ENCODE data around the gene HADHA.

The HADHA gene

DNA sequence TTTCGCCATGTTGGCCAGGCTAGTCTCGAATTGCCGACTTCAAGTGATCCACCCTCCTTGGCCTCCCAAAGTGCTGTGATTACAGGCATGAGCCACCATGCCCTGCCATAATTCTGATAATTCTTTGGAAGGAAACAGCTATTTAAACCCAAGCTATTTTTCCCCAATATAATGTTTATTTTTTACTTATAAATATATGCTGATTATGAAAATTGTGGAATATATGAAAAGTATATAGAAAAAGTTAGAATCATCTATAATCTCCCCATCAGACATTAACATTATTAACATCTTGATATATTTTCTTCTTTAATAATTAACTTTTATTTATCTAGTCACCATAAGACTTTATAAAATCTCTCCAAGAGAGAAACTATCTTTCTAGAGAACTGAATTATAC lies 41.5 kb upstream of the HADHA start:
- H3K9me3 ChIP-seq (replicated peaks; ENCODE audit: insufficient read depth, low read length), result no peaks in the 10 kb centered on the region
- no peak overlapping the region for H3K9ac ChIP-seq (ENCODE audit: low read length)
- no peak for DNase-seq
- TF ChIP-seq EZH2 (optimal IDR thresholded peaks at IDR 0.05; ENCODE audit: low read depth, low read length), result no peak
- TF ChIP-seq, protein P1, sequence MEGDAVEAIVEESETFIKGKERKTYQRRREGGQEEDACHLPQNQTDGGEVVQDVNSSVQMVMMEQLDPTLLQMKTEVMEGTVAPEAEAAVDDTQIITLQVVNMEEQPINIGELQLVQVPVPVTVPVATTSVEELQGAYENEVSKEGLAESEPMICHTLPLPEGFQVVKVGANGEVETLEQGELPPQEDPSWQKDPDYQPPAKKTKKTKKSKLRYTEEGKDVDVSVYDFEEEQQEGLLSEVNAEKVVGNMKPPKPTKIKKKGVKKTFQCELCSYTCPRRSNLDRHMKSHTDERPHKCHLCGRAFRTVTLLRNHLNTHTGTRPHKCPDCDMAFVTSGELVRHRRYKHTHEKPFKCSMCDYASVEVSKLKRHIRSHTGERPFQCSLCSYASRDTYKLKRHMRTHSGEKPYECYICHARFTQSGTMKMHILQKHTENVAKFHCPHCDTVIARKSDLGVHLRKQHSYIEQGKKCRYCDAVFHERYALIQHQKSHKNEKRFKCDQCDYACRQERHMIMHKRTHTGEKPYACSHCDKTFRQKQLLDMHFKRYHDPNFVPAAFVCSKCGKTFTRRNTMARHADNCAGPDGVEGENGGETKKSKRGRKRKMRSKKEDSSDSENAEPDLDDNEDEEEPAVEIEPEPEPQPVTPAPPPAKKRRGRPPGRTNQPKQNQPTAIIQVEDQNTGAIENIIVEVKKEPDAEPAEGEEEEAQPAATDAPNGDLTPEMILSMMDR (IDR thresholded peaks at IDR 0.05; ENCODE audit: low read length), result no peak
- no peak for TF ChIP-seq EZH2phosphoT487 (IDR thresholded peaks at IDR 0.05; ENCODE audit: low read length)
- H2AFZ ChIP-seq (ENCODE audit: low read length), result no peak overlapping the region
- no peaks in the 10 kb centered on the region for H3K4me1 ChIP-seq (ENCODE audit: low read length)
- peaks cover 3% of the 10 kb centered on the region; the same call in 1 of the 2 replicates for H3K36me3 ChIP-seq (replicated peaks; ENCODE audit: insufficient read depth, low read length)
- no peaks in the 10 kb centered on the region for H3K27me3 ChIP-seq (replicated peaks; ENCODE audit: insufficient read depth, low read length)
- no peaks in the 10 kb centered on the region for H3F3A ChIP-seq (ENCODE audit: insufficient read depth, low read length)
- no peak overlapping the region for H3K4me3 ChIP-seq (ENCODE audit: low read length)
- H3K79me2 ChIP-seq (ENCODE audit: low read length), result no peaks in the 10 kb centered on the region
- no peak overlapping the region for H3K27ac ChIP-seq (ENCODE audit: low read length)
- H3K9me2 ChIP-seq (replicated peaks; ENCODE audit: insufficient read depth, low read length), result no peaks in the 10 kb centered on the region
- no peak overlapping the region for H3K4me2 ChIP-seq (ENCODE audit: low read depth, low read length)
- no peaks in the 10 kb centered on the region for H4K20me1 ChIP-seq (ENCODE audit: insufficient read depth, low read length)

DNA sequence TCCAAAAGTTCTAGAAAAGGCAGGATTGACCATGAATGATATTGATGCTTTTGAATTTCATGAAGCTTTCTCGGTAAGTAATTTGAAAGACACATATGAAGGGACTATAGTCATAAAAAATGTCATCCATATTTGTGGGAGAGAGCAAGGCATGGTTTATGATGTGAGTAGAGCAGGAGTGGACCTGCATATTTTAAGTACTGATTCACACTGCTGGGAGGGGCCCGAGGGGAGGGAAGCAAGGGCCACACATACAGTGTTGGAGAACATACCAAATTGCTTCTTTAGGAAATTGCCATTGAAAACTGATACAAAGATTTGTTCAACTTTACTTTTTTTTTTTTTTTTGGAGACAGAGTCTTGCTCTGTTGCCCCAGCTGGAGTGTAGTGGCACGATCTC lies 39.7 kb upstream of the HADHA start:
- Histone ChIP-seq H4K20me1 (ENCODE audit: insufficient read depth, low read length) (no peaks in the 10 kb centered on the region), H3K4me2 (ENCODE audit: low read depth, low read length) (no peak overlapping the region)
- DNase-seq, result no peak

DNA sequence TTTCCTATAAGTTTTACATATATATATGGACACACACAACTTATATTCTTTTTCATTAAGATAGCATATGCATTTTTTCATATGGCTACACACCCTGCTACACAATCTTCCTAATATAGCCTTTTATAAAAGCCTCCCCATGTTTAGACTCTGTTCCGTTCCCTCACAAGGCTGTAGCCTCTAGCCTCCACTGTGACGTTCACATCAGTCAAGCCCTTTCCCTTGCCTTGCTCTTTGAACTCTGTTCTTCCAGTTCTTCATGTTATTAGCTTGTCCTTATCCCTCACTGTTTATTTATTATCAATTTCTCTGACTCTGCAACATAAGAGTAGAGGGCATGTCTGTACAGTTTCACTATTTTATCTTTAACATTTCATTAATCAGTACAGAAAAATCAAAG lies 39.2 kb upstream of the HADHA start:
- Histone ChIP-seq H3K4me3 (ENCODE audit: low read length) (no peak overlapping the region), H3K27ac (ENCODE audit: low read length) (no peak overlapping the region), H3K9me2 (replicated peaks; ENCODE audit: insufficient read depth, low read length) (no peaks in the 10 kb centered on the region), H3K79me2 (ENCODE audit: low read length) (no peaks in the 10 kb centered on the region), H3K4me2 (ENCODE audit: low read depth, low read length) (no peak overlapping the region), H3K36me3 (replicated peaks; ENCODE audit: insufficient read depth, low read length) (peaks cover 3% of the 10 kb centered on the region; the same call in 1 of the 2 replicates), H3F3A (ENCODE audit: insufficient read depth, low read length) (no peaks in the 10 kb centered on the region), H4K20me1 (ENCODE audit: insufficient read depth, low read length) (no peaks in the 10 kb centered on the region), H3K27me3 (replicated peaks; ENCODE audit: insufficient read depth, low read length) (no peaks in the 10 kb centered on the region), H2AFZ (ENCODE audit: low read length) (no peak overlapping the region), H3K4me1 (ENCODE audit: low read length) (no peaks in the 10 kb centered on the region), H3K9ac (ENCODE audit: low read length) (no peak overlapping the region), H3K9me3 (replicated peaks; ENCODE audit: insufficient read depth, low read length) (no peaks in the 10 kb centered on the region)
- no peak for DNase-seq
- TF ChIP-seq EZH2 (optimal IDR thresholded peaks at IDR 0.05; ENCODE audit: low read depth, low read length), result no peak
- TF ChIP-seq EZH2phosphoT487 (IDR thresholded peaks at IDR 0.05; ENCODE audit: low read length), result no peak
- TF ChIP-seq, protein P1 (IDR thresholded peaks at IDR 0.05; ENCODE audit: low read length), result no peak

More for the DNA sequence above, 39.7 kb upstream of the HADHA start:
- Histone ChIP-seq H3K9ac (ENCODE audit: low read length) (no peak overlapping the region), H2AFZ (ENCODE audit: low read length) (no peak overlapping the region), H3K4me3 (ENCODE audit: low read length) (no peak overlapping the region), H3K27me3 (replicated peaks; ENCODE audit: insufficient read depth, low read length) (no peaks in the 10 kb centered on the region), H3K9me2 (replicated peaks; ENCODE audit: insufficient read depth, low read length) (no peaks in the 10 kb centered on the region), H3K4me1 (ENCODE audit: low read length) (no peaks in the 10 kb centered on the region), H3K9me3 (replicated peaks; ENCODE audit: insufficient read depth, low read length) (no peaks in the 10 kb centered on the region), H3K79me2 (ENCODE audit: low read length) (no peaks in the 10 kb centered on the region), H3K36me3 (replicated peaks; ENCODE audit: insufficient read depth, low read length) (peaks cover 3% of the 10 kb centered on the region; the same call in 1 of the 2 replicates), H3K27ac (ENCODE audit: low read length) (no peak overlapping the region), H3F3A (ENCODE audit: insufficient read depth, low read length) (no peaks in the 10 kb centered on the region)
- no peak for TF ChIP-seq EZH2 (optimal IDR thresholded peaks at IDR 0.05; ENCODE audit: low read depth, low read length)
- TF ChIP-seq, protein P1 (IDR thresholded peaks at IDR 0.05; ENCODE audit: low read length), result no peak
- no peak for TF ChIP-seq EZH2phosphoT487 (IDR thresholded peaks at IDR 0.05; ENCODE audit: low read length)
